PC-3 (cell line): ENCODE measurements around the gene CLIP1. TPM values are rescaled to one million over a fixed set of nuclear protein-coding genes. Genes with fewer than 3 reads are reported as not detected.

Experiments used
- ATAC-seq: fragments of 200-7000 bp; cut with Tn5 transposase; 2 replicates; pipeline ENCODE4 v1.9.1; 2020; ENCODE audit warnings: mild to moderate bottlenecking, moderate library complexity
- BruUV-seq: library from RNA; stranded (reverse); fragments of 400-500 nt; replicated peaks from 2 replicates; lab custom pipeline; 2021; lab: Mats Ljungman, UMichigan
- CTCF ChIA-PET: fragments of 300-600 bp; sonication (Branson Sonifier 250); formaldehyde crosslinking; loops from one replicate; lab custom pipeline; 2022; ENCODE audit warnings: antibody characterized with exemption; lab: Charles Lee
- POLR2A ChIA-PET: fragments of 300-600 bp; sonication (Branson Sonifier 250); formaldehyde crosslinking; loops from one replicate; lab custom pipeline; 2022; ENCODE audit warnings: antibody characterized with exemption; ENCODE audit not compliant: unreplicated experiment; lab: Charles Lee
- DNase-seq: peaks from one replicate; pipeline ENCODE4 v3.0.0-alpha.2; 2015
- H2AFZ ChIP-seq: fragments of 300-600 bp; sonication (generic); 2 replicates; pipeline ENCODE4 v1.6.0; 2016; ENCODE audit warnings: antibody characterized with exemption, low read length
- H3F3A ChIP-seq: fragments of 300-600 bp; sonication (generic); one replicate; pipeline ENCODE4 v1.6.0; 2017; ENCODE audit warnings: antibody characterized with exemption, low read length, control low read depth, mild to moderate bottlenecking; ENCODE audit not compliant: unreplicated experiment
- H3K27ac ChIP-seq: fragments of 300-600 bp; sonication (generic); 2 replicates; pipeline ENCODE4 v1.5.1; 2016; ENCODE audit warnings: mild to moderate bottlenecking, low read length
- H3K27me3 ChIP-seq: fragments of 300-600 bp; sonication (generic); 2 replicates; pipeline ENCODE4 v1.6.1; 2016; ENCODE audit warnings: low read length, mixed read lengths
- H3K36me3 ChIP-seq: fragments of 300-600 bp; sonication (generic); 2 replicates; pipeline ENCODE4 v1.6.1; 2016; ENCODE audit warnings: low read depth, mixed run types, low read length, mixed read lengths
- H3K4me1 ChIP-seq: fragments of 300-600 bp; sonication (generic); 2 replicates; pipeline ENCODE4 v1.5.1; 2016; ENCODE audit warnings: low read length; ENCODE audit not compliant: insufficient read depth
- H3K4me2 ChIP-seq: fragments of 300-600 bp; sonication (generic); 2 replicates; pipeline ENCODE4 v1.6.0; 2016; ENCODE audit warnings: low read length
- H3K4me3 ChIP-seq: fragments of 300-600 bp; sonication (generic); 2 replicates; pipeline ENCODE4 v1.5.1; 2016; ENCODE audit warnings: mild to moderate bottlenecking, low read length, mixed read lengths
- H3K79me2 ChIP-seq: fragments of 300-600 bp; sonication (generic); 2 replicates; pipeline ENCODE4 v1.6.1; 2017; ENCODE audit warnings: low read length, mixed read lengths
- H3K9ac ChIP-seq: fragments of 300-600 bp; sonication (generic); 2 replicates; pipeline ENCODE4 v1.6.0; 2016; ENCODE audit warnings: mild to moderate bottlenecking, low read length
- H3K9me2 ChIP-seq: fragments of 300-600 bp; sonication (generic); replicated peaks from 2 replicates; pipeline ENCODE4 v1.6.1; 2016; ENCODE audit warnings: mixed run types, low read length, mixed read lengths
- H3K9me3 ChIP-seq: fragments of 300-600 bp; sonication (generic); 2 replicates; pipeline ENCODE4 v1.6.1; 2016; ENCODE audit warnings: low read length, mixed read lengths
- H4K20me1 ChIP-seq: fragments of 300-600 bp; sonication (generic); 2 replicates; pipeline ENCODE4 v1.6.1; 2016; ENCODE audit warnings: low read length, mixed read lengths
- CTCF ChIP-seq: fragments of 300-600 bp; sonication (generic); conservative IDR thresholded peaks from 2 replicates; pipeline ENCODE4 v1.5.1; 2017; ENCODE audit warnings: antibody characterized with exemption, low read depth, mild to moderate bottlenecking, low read length
- EZH2 ChIP-seq: fragments of 300-600 bp; sonication (generic); IDR thresholded peaks from one replicate; pipeline ENCODE4 v1.6.1; 2017; ENCODE audit warnings: antibody characterized with exemption, mild to moderate bottlenecking, low read length; ENCODE audit not compliant: unreplicated experiment
- EZH2phosphoT487 ChIP-seq: fragments of 300-600 bp; sonication (generic); IDR thresholded peaks from 2 replicates; pipeline ENCODE4 v1.6.1; 2018; ENCODE audit warnings: mild to moderate bottlenecking, antibody characterized with exemption, low read length, borderline replicate concordance
- intact Hi-C: fragments of 100-400 bp; cut with micrococcal nuclease; formaldehyde crosslinking; loops from 2 replicates; pipeline ENCODE4 v1.9.0; 2023
- total RNA-seq: library from RNA; depleted of rRNA; stranded (reverse); fragments of >200 nt; gene quantifications from 2 replicates; pipeline ENCODE4 v1.2.3, GENCODE V29; 2014

Gene CLIP1
- total RNA-seq, 1 experiment from 2014 or later: 46.4 TPM

DNA sequence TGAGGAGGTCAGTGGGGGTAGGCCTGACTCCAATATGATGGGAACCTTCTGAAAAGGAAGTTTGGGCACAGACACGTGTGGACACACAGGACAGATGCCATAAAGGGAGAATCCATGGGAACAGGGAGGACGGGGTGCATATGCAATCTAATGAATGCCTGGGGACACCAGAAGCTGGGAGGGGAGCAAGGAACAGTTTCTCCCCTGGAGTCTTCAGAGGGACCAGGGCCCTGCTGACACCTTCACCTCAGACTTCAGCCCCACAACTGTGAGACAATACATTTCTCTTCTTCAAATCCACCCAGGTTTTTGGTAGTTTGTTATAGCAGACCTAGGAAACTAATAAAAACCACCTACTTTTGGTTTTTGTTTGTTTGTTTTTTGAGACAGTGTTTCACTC lies 35.2 kb upstream of the CLIP1 start:
- BruUV-seq: no TSS peak
- Histone ChIP-seq H3K9me2 (no peaks in the 10 kb centered on the region), H3K4me2 (no peak overlapping the region), H3K27ac (no peak overlapping the region), H3K9ac (no peak overlapping the region), H4K20me1 (no peaks in the 10 kb centered on the region), H3K4me1 (peaks cover 6% of the 10 kb centered on the region; the same call in 1 of the 2 replicates), H3K4me3 (no peak overlapping the region), H2AFZ (no peak overlapping the region), H3F3A (no peaks in the 10 kb centered on the region), H3K9me3 (no peaks in the 10 kb centered on the region), H3K79me2 (no peaks in the 10 kb centered on the region), H3K27me3 (no peaks in the 10 kb centered on the region), H3K36me3 (no peaks in the 10 kb centered on the region)
- TF ChIP-seq EZH2phosphoT487: no peak
- no peak for TF ChIP-seq EZH2
- TF ChIP-seq CTCF: no peak
- POLR2A ChIA-PET: no interaction called here
- CTCF ChIA-PET: interaction anchor here (0.6 kb wide), 1 partner anchor 645 kb away, joined by 3 read pairs; no protein-coding TSS in a partner anchor
- intact Hi-C loops: no loop called here
- ATAC-seq (no peak), DNase-seq (no peak)

- Histone ChIP-seq H3K9me2 (no peaks in the 10 kb centered on the region), H2AFZ (no peak overlapping the region), H3K9ac (no peak overlapping the region), H3F3A (no peaks in the 10 kb centered on the region), H3K4me2 (no peak overlapping the region), H3K4me3 (no peak overlapping the region), H3K36me3 (no peaks in the 10 kb centered on the region), H3K4me1 (peaks cover 2% of the 10 kb centered on the region), H4K20me1 (no peaks in the 10 kb centered on the region), H3K27me3 (no peaks in the 10 kb centered on the region), H3K79me2 (no peaks in the 10 kb centered on the region), H3K9me3 (no peaks in the 10 kb centered on the region), H3K27ac (no peak overlapping the region)
- ChIA-PET POLR2A (no interaction called here), CTCF (no interaction called here)
- DNase-seq: no peak
- intact Hi-C loops: no loop called here
- no TSS peak for BruUV-seq
- ATAC-seq: no peak
- no peak for TF ChIP-seq EZH2phosphoT487
- TF ChIP-seq EZH2: no peak
- no peak for TF ChIP-seq CTCF
Measured at GRCh38 chr12:122454739-122455138, 32.3 kb upstream of the CLIP1 start.

- intact Hi-C loops: no loop called here
- Histone ChIP-seq H3K79me2 (no peaks in the 10 kb centered on the region), H2AFZ (peak overlapping the region; percentile 13), H3K4me1 (peaks cover 7% of the 10 kb centered on the region), H3F3A (no peaks in the 10 kb centered on the region), H3K4me3 (no peak overlapping the region), H4K20me1 (no peaks in the 10 kb centered on the region), H3K9ac (no peak overlapping the region), H3K27me3 (no peaks in the 10 kb centered on the region), H3K9me3 (no peaks in the 10 kb centered on the region), H3K36me3 (no peaks in the 10 kb centered on the region), H3K9me2 (no peaks in the 10 kb centered on the region), H3K4me2 (no peak overlapping the region), H3K27ac (no peak overlapping the region)
- CTCF ChIA-PET: no interaction called here
- BruUV-seq: no TSS peak
- ATAC-seq: no peak
- TF ChIP-seq EZH2phosphoT487: no peak
- no peak for DNase-seq
- POLR2A ChIA-PET: no interaction called here
Measured at GRCh38 chr12:122454250-122454721, 31.8 kb upstream of the CLIP1 start.
